NOMO-1 treated with dmso at 0.1 percent for 144 hours (cell line): ENCODE results near the gene PTPRF.
"Not testable (repeated sequence)": the region's sequence is repeated elsewhere in the genome, so short reads cannot be mapped to it uniquely, and the experiment has no call there.

Experiments
- DNase-seq: peaks from one replicate; lab custom pipeline; 2025; ENCODE audit not compliant: unreplicated experiment; lab: John Stamatoyannopoulos, UW

Gene PTPRF

GRCh38 chr1:43530483-43531106, at the start of gene PTPRF:
PTPRF (plus strand) TSS chr1:43530883; CDS start chr1:43545076, 14,193 bp downstream.
- DNase-seq: no peak

GRCh38 chr1:43481491-43481890, 49.2 kb upstream of the PTPRF start:
- DNase-seq: no peak

- no peak for DNase-seq
Measured at GRCh38 chr1:43482215-43482614, 48.5 kb upstream of the PTPRF start.

GRCh38 chr1:43484367-43484766, 46.3 kb upstream of the PTPRF start:
- no peak for DNase-seq

- DNase-seq: no peak
Measured at GRCh38 chr1:43488165-43488564, 42.5 kb upstream of the PTPRF start.

GRCh38 chr1:43491061-43491460, 39.6 kb upstream of the PTPRF start:
- no peak for DNase-seq

GRCh38 chr1:43492826-43493225, 37.9 kb upstream of the PTPRF start:
- DNase-seq: no peak

- no peak for DNase-seq
Measured at GRCh38 chr1:43493661-43494450, 36.8 kb upstream of the PTPRF start.

- DNase-seq: no peak
Measured at GRCh38 chr1:43495204-43495603, 35.5 kb upstream of the PTPRF start.

- DNase-seq: no peak
Measured at GRCh38 chr1:43499898-43500297, 30.8 kb upstream of the PTPRF start.

- DNase-seq: not testable (repeated sequence)
Measured at GRCh38 chr1:43501806-43502205, 28.9 kb upstream of the PTPRF start.

GRCh38 chr1:43503534-43503933, 27.1 kb upstream of the PTPRF start:
- DNase-seq: no peak

- no peak for DNase-seq
Measured at GRCh38 chr1:43505077-43505780, 25.5 kb upstream of the PTPRF start.

GRCh38 chr1:43506233-43506632, 24.4 kb upstream of the PTPRF start:
- DNase-seq: no peak

GRCh38 chr1:43507296-43508295, 23.1 kb upstream of the PTPRF start:
- no peak for DNase-seq

- no peak for DNase-seq
Measured at GRCh38 chr1:43509007-43509739, 21.5 kb upstream of the PTPRF start.

GRCh38 chr1:43509740-43510375, 20.8 kb upstream of the PTPRF start:
- no peak for DNase-seq

- DNase-seq: no peak
Measured at GRCh38 chr1:43510621-43511020, 20.1 kb upstream of the PTPRF start.

- no peak for DNase-seq
Measured at GRCh38 chr1:43511394-43511793, 19.3 kb upstream of the PTPRF start.

- DNase-seq: no peak
Measured at GRCh38 chr1:43512133-43512532, 18.6 kb upstream of the PTPRF start.
